Immature natural killer cell (primary cell): Measurements from ENCODE around the gene MDM2. TPM values are rescaled to one million over a fixed set of nuclear protein-coding genes. Genes with fewer than 3 reads are reported as not detected.
"Not testable (repeated sequence)": the region's sequence is repeated elsewhere in the genome, so short reads cannot be mapped to it uniquely, and the experiment has no call there.

Experiments used
- DNase-seq, 3 donors: peaks; one replicate each; pipeline ENCODE4 v3.0.0; 2022; ENCODE audit warnings: mixed read lengths in 1 of 3
- H3K27ac Mint-ChIP-seq, 6 donors: one replicate each; pipeline ENCODE4 v1.8.0; 2020; ENCODE audit warnings: mixed read lengths in 6 of 6, mild to moderate bottlenecking in 5 of 6, inconsistent platforms in 4 of 6, moderate library complexity in 3 of 6
- H3K27me3 Mint-ChIP-seq, 3 donors: one replicate each; pipeline ENCODE4 v1.8.0; 2020 to 2021; ENCODE audit warnings: low read depth in 3 of 3, mild to moderate bottlenecking in 3 of 3, mixed read lengths in 3 of 3, moderate library complexity in 3 of 3, inconsistent platforms in 1 of 3
- H3K36me3 Mint-ChIP-seq, 3 donors: one replicate each; pipeline ENCODE4 v1.8.0; 2020; ENCODE audit warnings: mixed read lengths in 3 of 3, inconsistent platforms in 2 of 3, mild to moderate bottlenecking in 2 of 3
- H3K4me1 Mint-ChIP-seq, 2 donors: one replicate each; pipeline ENCODE4 v1.8.0; 2020; ENCODE audit warnings: inconsistent platforms in 2 of 2, mild to moderate bottlenecking in 2 of 2, mixed read lengths in 2 of 2, moderate library complexity in 1 of 2
- H3K4me3 Mint-ChIP-seq, 5 donors: one replicate each; pipeline ENCODE4 v1.8.0; 2020; ENCODE audit warnings: mild to moderate bottlenecking in 5 of 5, mixed read lengths in 5 of 5, inconsistent platforms in 3 of 5, moderate library complexity in 3 of 5
- H3K9me3 Mint-ChIP-seq, 6 donors: one replicate each; pipeline ENCODE4 v1.8.0; 2020; ENCODE audit warnings: mild to moderate bottlenecking in 6 of 6, mixed read lengths in 6 of 6, inconsistent platforms in 4 of 6, moderate library complexity in 3 of 6
- polyA plus RNA-seq, 3 donors: library from polyadenylated mRNA; unstranded; fragments of 300-500 nt; fragmentation: Illumina TruSeq; gene quantifications; one replicate each; pipeline ENCODE4 v1.2.3, GENCODE V29; 2021

Gene MDM2
- polyA plus RNA-seq, 3 donors from 2014 or later: 18.2 to 33.5 (median 19.9) TPM

- no peak for DNase-seq
- Mint-ChIP-seq H3K27ac (peak overlapping the region in 3 of 6 donors; percentile 32 to 81 (median 36)), H3K27me3 (no peaks in the 10 kb centered on the region), H3K4me1 (peaks cover 2 to 4% of the 10 kb centered on the region in 2 donors), H3K4me3 (no peak overlapping the region), H3K9me3 (no peaks in the 10 kb centered on the region), H3K36me3 (peaks cover 10 to 13% (median 11%) of the 10 kb centered on the region in 3 donors)
Observed at GRCh38 chr12:68844788-68845695, 37.1 kb downstream of the MDM2 start.

- Mint-ChIP-seq H3K27me3 (peaks cover 0 to 2% (median 0%) of the 10 kb centered on the region in 3 donors), H3K36me3 (peaks cover 4 to 7% (median 4%) of the 10 kb centered on the region in 3 donors), H3K27ac (peak overlapping the region in 1 of 6 donors; percentile 48)
Observed at GRCh38 chr12:68846811-68847210, 38.8 kb downstream of the MDM2 start.

GRCh38 chr12:68850390-68850789 is 42.4 kb downstream of the MDM2 start:
- Mint-ChIP-seq H3K36me3 (no peaks in the 10 kb centered on the region), H3K4me3 (no peak overlapping the region), H3K27ac (no peak overlapping the region), H3K4me1 (no peaks in the 10 kb centered on the region), H3K9me3 (no peaks in the 10 kb centered on the region), H3K27me3 (peaks cover 0 to 2% (median 1%) of the 10 kb centered on the region in 3 donors)
- no peak for DNase-seq

More at GRCh38 chr12:68846811-68847210, 38.8 kb downstream of the MDM2 start:
- Mint-ChIP-seq H3K9me3 (no peaks in the 10 kb centered on the region), H3K4me3 (no peak overlapping the region), H3K4me1 (peaks cover 2 to 4% of the 10 kb centered on the region in 2 donors)
- DNase-seq: no peak

GRCh38 chr12:68851592-68852306 is 43.8 kb downstream of the MDM2 start:
- no peaks in the 10 kb centered on the region for H3K36me3 Mint-ChIP-seq
- H3K27me3 Mint-ChIP-seq: peaks cover 0 to 2% (median 1%) of the 10 kb centered on the region in 3 donors
- no peak overlapping the region for H3K27ac Mint-ChIP-seq
- H3K9me3 Mint-ChIP-seq: no peaks in the 10 kb centered on the region
- no peak overlapping the region for H3K4me3 Mint-ChIP-seq
- no peaks in the 10 kb centered on the region for H3K4me1 Mint-ChIP-seq
- DNase-seq: no peak

GRCh38 chr12:68853396-68854077 is 45.6 kb downstream of the MDM2 start:
- no peak for DNase-seq
- no peaks in the 10 kb centered on the region for H3K4me1 Mint-ChIP-seq
- H3K4me3 Mint-ChIP-seq: no peak overlapping the region
- H3K9me3 Mint-ChIP-seq: no peaks in the 10 kb centered on the region
- no peaks in the 10 kb centered on the region for H3K36me3 Mint-ChIP-seq
- H3K27ac Mint-ChIP-seq: no peak overlapping the region
- peaks cover 0 to 2% (median 1%) of the 10 kb centered on the region in 3 donors for H3K27me3 Mint-ChIP-seq

- no peaks in the 10 kb centered on the region for H3K4me1 Mint-ChIP-seq
- no peak overlapping the region for H3K27ac Mint-ChIP-seq
- H3K9me3 Mint-ChIP-seq: no peaks in the 10 kb centered on the region
- H3K27me3 Mint-ChIP-seq: peaks cover 0 to 2% (median 1%) of the 10 kb centered on the region in 3 donors
- no peaks in the 10 kb centered on the region for H3K36me3 Mint-ChIP-seq
- no peak overlapping the region for H3K4me3 Mint-ChIP-seq
- no peak for DNase-seq
Observed at GRCh38 chr12:68854078-68854468, 46.1 kb downstream of the MDM2 start.

GRCh38 chr12:68854554-68854953 is 46.6 kb downstream of the MDM2 start:
- DNase-seq: no peak
- H3K4me3 Mint-ChIP-seq: no peak overlapping the region
- H3K36me3 Mint-ChIP-seq: no peaks in the 10 kb centered on the region
- H3K27me3 Mint-ChIP-seq: peaks cover 0 to 3% (median 3%) of the 10 kb centered on the region in 3 donors
- H3K4me1 Mint-ChIP-seq: no peaks in the 10 kb centered on the region
- no peaks in the 10 kb centered on the region for H3K9me3 Mint-ChIP-seq
- no peak overlapping the region for H3K27ac Mint-ChIP-seq

- Mint-ChIP-seq H3K36me3 (no peaks in the 10 kb centered on the region), H3K4me3 (no peak overlapping the region), H3K27ac (no peak overlapping the region), H3K27me3 (peaks cover 0 to 6% (median 5%) of the 10 kb centered on the region in 3 donors), H3K4me1 (no peaks in the 10 kb centered on the region), H3K9me3 (no peaks in the 10 kb centered on the region)
- DNase-seq: no peak
Observed at GRCh38 chr12:68855111-68855510, 47.1 kb downstream of the MDM2 start.

- Mint-ChIP-seq H3K4me1 (no peaks in the 10 kb centered on the region), H3K4me3 (no peak overlapping the region), H3K36me3 (no peaks in the 10 kb centered on the region), H3K27ac (no peak overlapping the region), H3K9me3 (no peaks in the 10 kb centered on the region), H3K27me3 (peaks cover 0 to 6% (median 5%) of the 10 kb centered on the region in 3 donors)
- no peak for DNase-seq
Observed at GRCh38 chr12:68855771-68856170, 47.8 kb downstream of the MDM2 start.

GRCh38 chr12:68856510-68856909 is 48.5 kb downstream of the MDM2 start:
- DNase-seq: no peak
- Mint-ChIP-seq H3K4me3 (no peak overlapping the region), H3K27ac (no peak overlapping the region), H3K4me1 (no peaks in the 10 kb centered on the region), H3K27me3 (peaks cover 0 to 6% (median 3%) of the 10 kb centered on the region in 3 donors), H3K36me3 (no peaks in the 10 kb centered on the region), H3K9me3 (no peaks in the 10 kb centered on the region)

- no peak overlapping the region for H3K4me3 Mint-ChIP-seq
- no peak overlapping the region for H3K27ac Mint-ChIP-seq
- DNase-seq: no peak
- peaks cover 3 to 5% (median 4%) of the 10 kb centered on the region in 3 donors for H3K27me3 Mint-ChIP-seq
- H3K36me3 Mint-ChIP-seq: no peaks in the 10 kb centered on the region
- no peaks in the 10 kb centered on the region for H3K9me3 Mint-ChIP-seq
- no peaks in the 10 kb centered on the region for H3K4me1 Mint-ChIP-seq
Observed at GRCh38 chr12:68861890-68862289, 53.9 kb downstream of the MDM2 start.

GRCh38 chr12:68863109-68863770 is 55.3 kb downstream of the MDM2 start:
- no peaks in the 10 kb centered on the region for H3K4me1 Mint-ChIP-seq
- H3K27me3 Mint-ChIP-seq: peaks cover 3 to 5% (median 4%) of the 10 kb centered on the region in 3 donors
- H3K27ac Mint-ChIP-seq: no peak overlapping the region
- no peak for DNase-seq
- H3K36me3 Mint-ChIP-seq: no peaks in the 10 kb centered on the region
- no peaks in the 10 kb centered on the region for H3K9me3 Mint-ChIP-seq
- no peak overlapping the region for H3K4me3 Mint-ChIP-seq

- DNase-seq, H3K4me3 Mint-ChIP-seq, H3K9me3 Mint-ChIP-seq, H3K27ac Mint-ChIP-seq, H3K27me3 Mint-ChIP-seq, H3K36me3 Mint-ChIP-seq, H3K4me1 Mint-ChIP-seq: not testable (repeated sequence)
Observed at GRCh38 chr12:68863886-68864454, 56.0 kb downstream of the MDM2 start.
